T-cell (primary cell): ENCODE measurements around the gene ZNRF3. TPM values are rescaled to one million over a fixed set of nuclear protein-coding genes. Genes with fewer than 3 reads are reported as not detected.

ENCODE experiments used
- ATAC-seq, 4 experiments: fragments of 200-7000 bp in 3 of 4; fragments of 150-1000 bp in 1 of 4; cut with Tn5 transposase; replicated peaks in 1 of 4; 1 replicate in 3 of 4; 2 replicates in 1 of 4; pipeline ENCODE4 v1.10.0; 2021; ENCODE audit warnings: moderate library complexity in 3 of 4, mild to moderate bottlenecking in 2 of 4, moderate number of reproducible peaks in 1 of 4
- CTCF ChIA-PET, 2 donors: fragments of 300-600 bp; sonication (Branson Sonifier 250); formaldehyde crosslinking; loops; one replicate each; lab custom pipeline; 2022; ENCODE audit warnings: antibody characterized with exemption in 2 of 2; lab: Charles Lee
- POLR2A ChIA-PET, 2 donors: fragments of 300-600 bp; sonication (Branson Sonifier 250); formaldehyde crosslinking; loops; one replicate each; lab custom pipeline; 2022; ENCODE audit warnings: antibody characterized with exemption in 2 of 2; lab: Charles Lee
- DNase-seq, 35 experiments: peaks; one replicate each; pipeline versions ENCODE4 v3.0.0 to v3.0.0-alpha.2; 2013 to 2023
- H3K27ac ChIP-seq: one replicate; pipeline ENCODE4 v1.5.1; 2013; ENCODE audit warnings: low read length
- H3K27me3 ChIP-seq, 2 experiments: replicated peaks in 1 of 2; 1 replicate in 1 of 2; 2 replicates in 1 of 2; pipeline versions ENCODE4 v1.6.1 to v1.7.0; 2013; ENCODE audit warnings: low read length in 1 of 2, mixed read lengths in 1 of 2; ENCODE audit not compliant: control insufficient read depth in 2 of 2, insufficient read depth in 2 of 2; ENCODE audit errors: extremely low read depth in 1 of 2
- H3K36me3 ChIP-seq, 2 donors: 1 replicate in 1 of 2; 2 replicates in 1 of 2; pipeline versions ENCODE4 v1.6.1 to v1.7.0; 2013; ENCODE audit warnings: low read length in 1 of 2; ENCODE audit not compliant: control insufficient read depth in 2 of 2, insufficient read depth in 1 of 2; ENCODE audit errors: extremely low read depth in 1 of 2
- H3K4me1 ChIP-seq, 2 experiments: 1 replicate in 1 of 2; 2 replicates in 1 of 2; pipeline versions ENCODE4 v1.6.1 to v1.7.0; 2013; ENCODE audit warnings: low read length in 2 of 2, mixed read lengths in 1 of 2; ENCODE audit not compliant: insufficient read depth in 2 of 2, control insufficient read depth in 1 of 2; ENCODE audit errors: extremely low read depth in 1 of 2
- H3K4me3 ChIP-seq, 2 donors: 1 replicate in 1 of 2; 2 replicates in 1 of 2; pipeline versions ENCODE4 v1.5.1 to v1.7.0; 2013; ENCODE audit warnings: mild to moderate bottlenecking in 2 of 2, low read length in 1 of 2, moderate library complexity in 1 of 2; ENCODE audit not compliant: control insufficient read depth in 1 of 2; ENCODE audit errors: extremely low read depth in 1 of 2
- H3K9me3 ChIP-seq: 2 replicates; pipeline ENCODE4 v1.7.0; 2013
- H3K27ac Mint-ChIP-seq, 2 donors: one replicate each; pipeline ENCODE4 v1.8.0; 2020 to 2021; ENCODE audit warnings: mild to moderate bottlenecking in 2 of 2, mixed read lengths in 2 of 2
- H3K27me3 Mint-ChIP-seq, 2 donors: one replicate each; pipeline ENCODE4 v1.8.0; 2021 to 2022; ENCODE audit warnings: mixed read lengths in 2 of 2
- H3K36me3 Mint-ChIP-seq: one replicate; pipeline ENCODE4 v1.8.0; 2021; ENCODE audit warnings: mixed read lengths
- H3K4me1 Mint-ChIP-seq, 3 donors: one replicate each; pipeline ENCODE4 v1.8.0; 2020 to 2022; ENCODE audit warnings: mixed read lengths in 3 of 3, mild to moderate bottlenecking in 1 of 3
- H3K4me3 Mint-ChIP-seq, 3 donors: one replicate each; pipeline ENCODE4 v1.8.0; 2020 to 2022; ENCODE audit warnings: mild to moderate bottlenecking in 3 of 3, mixed read lengths in 3 of 3, moderate library complexity in 3 of 3
- H3K9me3 Mint-ChIP-seq, 3 donors: one replicate each; pipeline ENCODE4 v1.8.0; 2020 to 2022; ENCODE audit warnings: mixed read lengths in 3 of 3
- WGBS: methylation state at CpG from one replicate; pipeline ENCODE4 v1.1.5; 2013; ENCODE audit warnings: missing lambda C conversion rate; ENCODE audit not compliant: insufficient coverage; 5-methylcytosine and 5-hydroxymethylcytosine counted together
- total RNA-seq, 35 experiments: library from RNA in 6 of 35; stranded (reverse) in 6 of 35; fragments of 120-200 nt in 1 of 35; gene quantifications; one replicate each; pipeline versions ENCODE4 v1.2.1 to v1.2.4 and lab custom pipeline; 2013 to 2026

ZNRF3 gene
- total RNA-seq, 5 donors from 2014 or later (not counting 1 experiment from before 2014, with no cell fraction given) = 0.70 to 2.1 (median 1.1) TPM

DNA sequence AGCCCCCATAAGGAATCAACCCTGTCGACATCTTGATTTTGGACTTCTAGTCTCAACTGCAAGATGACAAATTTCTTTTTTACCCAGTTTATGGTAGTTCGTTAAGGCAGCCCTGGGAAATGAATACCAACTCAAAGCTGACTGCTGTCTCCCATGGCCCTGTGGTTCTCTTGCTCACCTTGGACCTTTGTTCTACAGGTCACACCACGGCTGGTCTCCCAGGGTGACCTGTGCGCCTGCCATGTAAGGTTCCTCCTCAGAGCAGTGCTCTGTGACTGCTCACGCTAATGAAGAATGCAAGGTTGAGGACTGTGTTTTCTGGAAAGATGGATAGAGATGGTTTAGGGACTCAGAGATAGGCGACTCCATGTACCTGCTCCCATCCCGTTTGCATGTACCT is 68.2 kb downstream of the ZNRF3 start:
- no peak for DNase-seq
- no peaks in the 10 kb centered on the region for H3K36me3 ChIP-seq
- no peak overlapping the region for H3K27ac ChIP-seq
- no peak for ATAC-seq
- Mint-ChIP-seq H3K4me3 (no peak overlapping the region), H3K9me3 (peaks cover 6 to 15% (median 10%) of the 10 kb centered on the region in 3 donors), H3K27ac (no peak overlapping the region), H3K27me3 (peaks cover 64 to 71% of the 10 kb centered on the region in 2 donors), H3K4me1 (peaks cover 13 to 16% (median 15%) of the 10 kb centered on the region in 3 donors), H3K36me3 (peaks cover 11% of the 10 kb centered on the region)
- H3K27me3 ChIP-seq = peaks cover 21 to 59% of the 10 kb centered on the region in 2 experiments
- CTCF ChIA-PET = interaction anchor here in 1 of 2 donors (0.7 kb wide), 1 partner anchor 71 kb away, joined by 5 read pairs; no protein-coding TSS in a partner anchor
- no peak overlapping the region for H3K4me3 ChIP-seq
- 90% methylated on average over 5 of the region's 7 CpGs for WGBS
- H3K4me1 ChIP-seq = peaks cover 7 to 16% of the 10 kb centered on the region in 2 experiments
- peaks cover 7% of the 10 kb centered on the region for H3K9me3 ChIP-seq
- POLR2A ChIA-PET = no interaction called here

DNA sequence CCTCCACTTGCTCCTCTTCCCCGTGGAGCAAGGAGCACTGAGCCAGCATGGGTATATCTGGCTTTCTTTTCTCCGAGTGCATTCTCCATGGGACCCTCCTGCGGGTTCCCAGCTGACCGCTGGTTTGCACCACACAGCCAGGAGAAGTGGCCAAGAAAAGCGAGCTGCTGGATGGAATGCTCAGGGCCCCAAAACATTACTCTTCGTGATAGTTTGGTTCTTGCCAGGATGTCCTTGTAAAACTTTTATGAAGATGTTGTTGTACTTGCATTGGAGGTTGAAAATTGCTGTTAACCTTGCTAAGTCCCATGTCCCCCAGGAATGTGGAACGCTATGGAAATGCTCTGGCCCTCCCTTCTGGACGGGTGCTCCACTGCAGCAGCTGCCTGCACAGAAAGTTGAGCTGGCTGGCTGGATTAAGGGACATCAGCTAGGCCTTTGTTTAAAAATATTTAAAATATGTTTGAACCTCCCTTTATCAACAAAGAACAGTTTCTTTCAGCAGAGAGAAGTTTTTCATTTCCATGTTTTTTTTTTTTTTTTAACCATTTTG is 68.7 kb downstream of the ZNRF3 start:
- Mint-ChIP-seq H3K9me3 (peaks cover 2 to 10% (median 6%) of the 10 kb centered on the region in 3 donors), H3K4me1 (peaks cover 18 to 20% (median 19%) of the 10 kb centered on the region in 3 donors)

DNA sequence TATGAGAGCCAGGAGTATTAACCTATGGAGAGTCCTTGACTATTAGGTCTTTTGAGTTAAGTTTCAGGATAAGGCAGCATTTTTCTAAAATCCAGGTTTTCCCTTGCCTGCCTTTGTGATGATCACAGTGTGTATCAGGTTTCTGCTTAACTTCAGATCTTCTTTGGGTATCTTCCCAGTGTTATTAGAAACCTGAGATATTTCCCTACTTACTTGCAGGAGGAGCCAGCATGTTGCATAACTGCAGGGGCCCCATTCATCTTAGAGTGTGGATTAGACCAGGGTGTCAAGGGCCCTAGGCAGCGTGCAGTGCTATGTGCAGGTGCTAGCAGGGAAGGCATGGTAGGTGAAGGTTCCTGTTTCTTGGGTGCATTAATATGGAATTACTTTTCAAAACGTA is 69.5 kb downstream of the ZNRF3 start:
- ATAC-seq = no peak
- H3K27me3 ChIP-seq = peaks cover 24 to 69% of the 10 kb centered on the region in 2 experiments

More for the DNA sequence above, 68.7 kb downstream of the ZNRF3 start:
- ATAC-seq = no peak
- ChIA-PET POLR2A (no interaction called here), CTCF (interaction anchor here in 1 of 2 donors (0.7 kb wide), 1 partner anchor 71 kb away, joined by 5 read pairs; no protein-coding TSS in a partner anchor)
- peaks cover 64 to 71% of the 10 kb centered on the region in 2 donors for H3K27me3 Mint-ChIP-seq
- H3K27me3 ChIP-seq = peaks cover 24 to 64% of the 10 kb centered on the region in 2 experiments
- peaks cover 6% of the 10 kb centered on the region for H3K36me3 Mint-ChIP-seq
- H3K4me1 ChIP-seq = peaks cover 7 to 20% of the 10 kb centered on the region in 2 experiments
- no peaks in the 10 kb centered on the region for H3K36me3 ChIP-seq
- peaks cover 3% of the 10 kb centered on the region for H3K9me3 ChIP-seq
- no peak overlapping the region for H3K4me3 ChIP-seq
- no peak overlapping the region for H3K27ac Mint-ChIP-seq
- no peak for DNase-seq
- H3K4me3 Mint-ChIP-seq = no peak overlapping the region
- H3K27ac ChIP-seq = no peak overlapping the region
- 91% methylated on average over 4 of the region's 8 CpGs for WGBS

DNA sequence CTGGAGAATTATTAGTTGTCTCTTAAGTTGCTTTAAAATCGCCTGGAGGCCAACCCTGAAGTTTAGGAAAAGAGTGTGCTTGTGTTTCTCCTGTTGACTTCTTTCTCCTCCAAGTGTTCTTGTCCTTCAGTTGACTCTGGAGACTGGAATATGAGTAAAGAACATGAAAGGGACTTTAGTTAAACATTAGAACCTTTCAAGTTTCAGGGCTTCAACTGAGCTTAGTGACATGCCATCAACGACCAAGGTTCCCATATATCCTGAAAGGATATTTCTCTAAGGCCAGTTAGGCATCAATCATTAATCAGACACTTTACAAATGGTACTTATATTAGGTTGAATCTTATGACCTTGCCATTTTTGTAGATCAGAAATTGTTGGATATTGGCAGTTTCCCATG is 70.0 kb downstream of the ZNRF3 start:
- Mint-ChIP-seq H3K4me1 (peaks cover 19 to 20% (median 19%) of the 10 kb centered on the region in 3 donors), H3K36me3 (peaks cover 2% of the 10 kb centered on the region), H3K27me3 (peaks cover 76% of the 10 kb centered on the region in 2 donors), H3K4me3 (no peak overlapping the region), H3K9me3 (peaks cover 0 to 2% (median 0%) of the 10 kb centered on the region in 3 donors), H3K27ac (no peak overlapping the region)
- H3K4me3 ChIP-seq = no peak overlapping the region
- DNase-seq (no peak), ATAC-seq (no peak)
- no peak overlapping the region for H3K27ac ChIP-seq
- ChIA-PET POLR2A (no interaction called here), CTCF (no interaction called here)
- no CpG with 5 or more reads among the region's 2 CpGs for WGBS
- peaks cover 26 to 70% of the 10 kb centered on the region in 2 experiments for H3K27me3 ChIP-seq
- no peaks in the 10 kb centered on the region for H3K9me3 ChIP-seq
- peaks cover 7 to 20% of the 10 kb centered on the region in 2 experiments for H3K4me1 ChIP-seq
- no peaks in the 10 kb centered on the region for H3K36me3 ChIP-seq

More for the DNA sequence above, 69.5 kb downstream of the ZNRF3 start:
- peaks cover 0 to 4% (median 0%) of the 10 kb centered on the region in 3 donors for H3K9me3 Mint-ChIP-seq
- no peak overlapping the region for H3K4me3 Mint-ChIP-seq
- no peaks in the 10 kb centered on the region for H3K36me3 ChIP-seq
- H3K4me1 ChIP-seq = peaks cover 7 to 20% of the 10 kb centered on the region in 2 experiments
- H3K27me3 Mint-ChIP-seq = peaks cover 72 to 73% of the 10 kb centered on the region in 2 donors
- peaks cover 19 to 20% (median 19%) of the 10 kb centered on the region in 3 donors for H3K4me1 Mint-ChIP-seq
- ChIA-PET POLR2A (no interaction called here), CTCF (no interaction called here)
- H3K4me3 ChIP-seq = no peak overlapping the region
- no peak overlapping the region for H3K27ac Mint-ChIP-seq
- DNase-seq = no peak
- H3K9me3 ChIP-seq = no peaks in the 10 kb centered on the region
- no peak overlapping the region for H3K27ac ChIP-seq
- no CpG with 5 or more reads among the region's 2 CpGs for WGBS
- peaks cover 3% of the 10 kb centered on the region for H3K36me3 Mint-ChIP-seq

DNA sequence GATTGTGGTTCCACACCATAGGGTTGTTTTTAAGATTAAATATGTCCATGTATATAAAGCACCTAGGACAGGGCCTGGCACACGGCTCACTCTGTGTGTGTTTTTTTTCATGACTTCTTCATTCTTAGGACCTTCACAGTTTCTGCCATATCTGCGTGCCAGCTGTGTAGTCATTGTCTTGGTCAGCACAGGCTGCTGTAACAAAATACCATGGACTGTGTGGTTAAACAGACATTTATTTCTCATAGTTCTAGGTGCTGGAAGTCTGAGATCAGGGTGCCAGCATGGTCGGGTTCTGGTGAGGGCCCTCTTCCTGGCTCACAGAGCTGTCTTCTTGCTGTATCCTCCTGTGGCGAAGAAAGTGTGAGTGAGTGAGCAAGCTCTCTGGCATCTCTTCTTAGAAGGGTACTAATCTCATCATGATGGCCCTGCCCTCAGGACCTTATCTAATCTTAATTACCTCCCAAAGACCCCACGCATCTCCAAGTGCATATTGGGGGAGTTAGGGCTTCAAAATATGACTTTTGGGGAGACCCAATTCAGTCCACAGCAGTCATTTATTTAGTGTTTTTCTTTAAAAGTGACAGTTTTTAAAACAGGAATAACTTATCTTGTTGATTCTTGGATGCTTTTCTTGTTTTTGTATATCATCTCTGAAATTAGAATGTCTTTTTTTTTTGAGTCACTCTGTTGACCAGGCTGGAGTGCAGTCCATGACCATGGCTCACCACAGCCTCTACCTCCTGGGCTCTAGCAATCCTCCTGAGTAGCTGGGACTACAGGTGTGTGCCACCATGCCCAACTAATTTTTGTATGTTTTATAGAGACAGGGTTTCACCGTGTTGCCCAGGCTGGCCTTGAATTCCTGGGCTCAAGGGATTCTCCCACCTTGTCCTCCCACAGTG is 70.9 kb downstream of the ZNRF3 start:
- ChIA-PET POLR2A (no interaction called here), CTCF (no interaction called here)
- no peak overlapping the region for H3K27ac ChIP-seq
- H3K27me3 ChIP-seq = peaks cover 31 to 72% of the 10 kb centered on the region in 2 experiments
- Mint-ChIP-seq H3K4me3 (no peak overlapping the region), H3K9me3 (no peaks in the 10 kb centered on the region), H3K4me1 (peaks cover 19 to 20% (median 19%) of the 10 kb centered on the region in 3 donors), H3K36me3 (no peaks in the 10 kb centered on the region), H3K27ac (no peak overlapping the region), H3K27me3 (peaks cover 81 to 82% of the 10 kb centered on the region in 2 donors)
- 54% methylated on average over 2 of the region's 6 CpGs for WGBS
- no peak overlapping the region for H3K4me3 ChIP-seq
- H3K4me1 ChIP-seq = peaks cover 7 to 20% of the 10 kb centered on the region in 2 experiments
- ATAC-seq (no peak), DNase-seq (no peak)
- H3K36me3 ChIP-seq = no peaks in the 10 kb centered on the region
- no peaks in the 10 kb centered on the region for H3K9me3 ChIP-seq

DNA sequence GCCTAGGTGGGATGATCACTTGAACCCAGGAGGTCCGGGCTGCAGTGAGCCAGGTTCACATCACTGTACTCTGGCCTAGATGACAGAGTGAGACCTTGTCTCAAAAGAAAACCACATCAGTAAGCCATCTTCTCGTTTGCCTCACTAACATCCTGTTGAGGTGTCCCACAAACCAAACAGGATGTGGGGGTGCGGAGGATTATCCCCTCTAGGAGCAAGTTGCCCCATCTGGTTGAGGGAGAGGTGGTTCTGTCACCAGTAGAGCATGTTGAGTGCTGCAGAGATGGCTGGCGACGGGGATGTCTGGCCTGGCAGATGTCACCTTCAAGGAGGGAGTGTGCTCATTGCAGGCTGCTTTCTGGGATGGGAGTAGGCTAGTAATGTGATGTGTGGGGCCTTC is 72.4 kb downstream of the ZNRF3 start:
- Histone ChIP-seq H3K9me3 (no peaks in the 10 kb centered on the region), H3K4me1 (peaks cover 7 to 20% of the 10 kb centered on the region in 2 experiments), H3K36me3 (no peaks in the 10 kb centered on the region), H3K4me3 (no peak overlapping the region), H3K27me3 (peaks cover 25 to 76% of the 10 kb centered on the region in 2 experiments), H3K27ac (no peak overlapping the region)
- WGBS = 3% methylated on average over 3 of the region's 5 CpGs
- Mint-ChIP-seq H3K36me3 (no peaks in the 10 kb centered on the region), H3K9me3 (no peaks in the 10 kb centered on the region), H3K27ac (peak overlapping the region in 1 of 2 donors; percentile 79), H3K27me3 (peaks cover 84 to 93% of the 10 kb centered on the region in 2 donors), H3K4me1 (peaks cover 19 to 20% (median 19%) of the 10 kb centered on the region in 3 donors), H3K4me3 (peak overlapping the region in 2 of 3 donors; percentile 54 to 73)
- DNase-seq (peak; percentile 42 to 81 (median 67)), ATAC-seq (peak; percentile 81 to 97 (median 94))
- POLR2A ChIA-PET = interaction anchor here in 1 of 2 donors (0.7 kb wide), 1 partner anchor 24 kb away, joined by 3 read pairs; no protein-coding TSS in a partner anchor
- CTCF ChIA-PET = no interaction called here
